ENCODE data around the gene LAMA2.

The LAMA2 gene

DNA sequence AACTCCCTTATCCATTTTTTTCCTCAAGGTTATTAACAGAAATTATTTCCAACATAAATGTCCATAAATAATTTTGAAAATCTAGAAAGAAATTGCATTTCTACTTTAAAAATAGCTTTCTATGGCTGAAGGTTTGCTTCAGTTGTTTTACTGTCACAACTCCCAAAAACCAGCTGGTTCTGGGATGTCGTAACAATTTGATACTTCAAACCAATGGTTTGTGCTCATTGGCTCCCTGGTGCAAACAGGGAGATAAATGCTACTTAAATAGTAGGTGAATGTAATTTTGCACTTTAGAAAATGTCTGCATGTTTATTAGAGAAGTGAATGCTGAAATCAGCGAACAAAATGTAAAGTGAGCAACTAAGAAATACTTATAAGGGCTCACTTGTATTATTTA is 31.1 kb downstream of the LAMA2 start:
- no peak for DNase-seq (ENCODE audit: low read depth in 2 of 2)

DNA sequence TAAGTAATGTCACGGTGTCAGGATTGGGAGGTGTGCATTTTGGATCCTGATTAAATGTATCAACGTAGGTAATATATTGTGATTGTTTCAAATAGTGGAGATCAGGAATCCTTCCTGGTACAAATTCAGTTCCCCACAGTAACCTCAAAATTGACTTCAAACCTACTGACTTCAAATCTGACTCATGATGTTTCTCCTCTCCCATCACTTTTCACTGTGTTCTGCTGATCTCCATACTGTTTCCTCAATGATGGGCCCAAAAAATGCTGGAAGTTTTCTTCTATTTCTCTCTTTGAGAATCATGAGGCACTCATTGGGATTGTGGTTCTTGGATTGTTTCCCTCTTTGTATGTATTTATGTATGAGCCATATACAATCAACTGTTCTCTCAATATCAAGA is 35.9 kb downstream of the LAMA2 start:
- no peak for DNase-seq (ENCODE audit: low read depth in 2 of 2)

DNA sequence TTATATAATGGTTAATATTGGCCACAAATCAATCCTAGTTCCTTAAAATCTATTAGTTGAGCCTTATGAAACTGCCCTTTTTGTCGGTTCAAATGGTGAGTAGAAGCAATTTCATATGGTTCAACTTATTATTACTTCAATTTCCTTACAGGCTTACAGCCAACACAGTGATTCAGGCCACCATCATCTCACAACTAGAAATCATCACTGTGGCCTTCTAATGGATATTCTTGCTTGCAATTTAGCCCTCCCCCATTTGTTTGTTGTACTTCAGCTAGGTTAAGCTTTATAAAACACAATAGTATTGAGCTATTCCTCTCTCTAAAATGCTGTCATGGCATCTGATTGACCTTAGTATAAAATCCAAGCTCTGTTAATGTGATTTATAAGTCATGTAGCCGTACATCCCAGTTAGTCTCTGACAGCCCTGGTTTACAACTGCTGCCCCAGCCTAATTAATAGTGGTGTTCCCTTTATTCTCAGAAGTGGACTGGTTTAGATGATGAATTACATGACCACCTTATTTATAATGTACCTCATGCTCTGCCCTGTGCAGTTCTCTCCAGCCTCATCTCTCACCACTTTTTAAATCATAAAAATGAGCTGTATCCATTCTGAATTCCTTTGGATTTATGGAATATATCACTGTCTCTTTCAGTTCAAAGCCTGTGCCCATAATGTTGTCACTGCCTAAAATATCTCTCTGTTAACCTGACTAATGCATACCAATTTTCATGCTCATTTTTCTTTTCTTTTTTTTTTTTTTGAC is 36.7 kb downstream of the LAMA2 start:
- no peak for DNase-seq (ENCODE audit: low read depth in 2 of 2)

DNA sequence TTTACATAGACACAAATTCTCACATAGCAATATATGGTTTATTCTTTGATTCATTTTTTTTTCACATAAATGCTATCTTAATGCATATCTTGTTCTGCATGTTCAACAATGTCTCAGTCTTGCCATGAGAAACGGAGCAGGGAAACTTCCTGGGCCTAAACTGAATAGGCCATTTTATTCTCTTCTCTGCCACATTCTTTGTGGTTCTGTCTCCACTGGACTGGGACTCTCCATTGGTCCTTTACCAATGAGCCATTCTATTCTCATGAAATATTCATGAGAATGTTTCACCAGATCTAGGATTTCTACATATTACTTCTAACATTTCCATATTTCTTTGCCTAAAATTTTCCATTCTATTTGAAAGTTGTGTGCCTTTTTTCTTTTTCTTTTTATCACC is 42.8 kb downstream of the LAMA2 start:
- DNase-seq (ENCODE audit: low read depth in 2 of 2): no peak

DNA sequence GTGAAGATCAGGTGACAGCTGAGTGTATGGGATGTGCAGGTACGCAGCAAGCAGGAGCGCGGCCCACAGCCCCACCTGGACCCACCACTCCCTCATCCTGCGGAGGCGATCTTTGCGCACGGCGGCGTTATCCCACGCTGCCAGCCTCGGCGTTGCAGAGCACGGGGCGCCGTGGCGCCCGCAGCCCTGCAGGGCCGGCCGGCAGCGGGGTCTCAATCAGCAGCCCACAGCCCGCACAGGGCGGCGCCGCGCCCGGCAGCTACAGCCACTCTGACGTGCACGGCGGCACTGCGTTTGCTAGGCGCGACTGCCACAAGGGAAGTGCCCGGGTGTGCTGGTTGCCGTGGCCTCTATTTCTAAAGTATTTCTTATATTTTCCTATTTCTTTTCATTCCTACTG is 46.9 kb downstream of the LAMA2 start:
- no peak for DNase-seq (ENCODE audit: low read depth in 2 of 2)

DNA sequence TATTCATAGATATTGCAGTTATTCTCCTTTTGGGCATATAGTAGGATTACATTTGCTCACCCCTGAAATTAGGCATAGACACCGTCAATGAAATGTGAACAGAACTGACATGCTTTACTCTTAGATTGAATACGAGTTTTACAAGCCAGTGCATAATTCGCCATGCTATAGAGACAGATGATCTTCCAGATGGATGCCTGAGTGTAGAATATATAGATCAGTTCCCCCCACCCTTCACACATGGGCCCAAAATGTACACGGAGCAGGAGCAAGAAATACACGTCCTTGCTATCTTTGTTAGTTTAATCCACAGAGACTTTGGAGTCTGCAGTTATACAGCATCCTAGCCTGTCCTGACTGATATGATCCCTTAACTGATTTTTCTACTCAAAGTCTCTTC is 47.4 kb downstream of the LAMA2 start:
- DNase-seq (ENCODE audit: low read depth in 2 of 2): no peak

DNA sequence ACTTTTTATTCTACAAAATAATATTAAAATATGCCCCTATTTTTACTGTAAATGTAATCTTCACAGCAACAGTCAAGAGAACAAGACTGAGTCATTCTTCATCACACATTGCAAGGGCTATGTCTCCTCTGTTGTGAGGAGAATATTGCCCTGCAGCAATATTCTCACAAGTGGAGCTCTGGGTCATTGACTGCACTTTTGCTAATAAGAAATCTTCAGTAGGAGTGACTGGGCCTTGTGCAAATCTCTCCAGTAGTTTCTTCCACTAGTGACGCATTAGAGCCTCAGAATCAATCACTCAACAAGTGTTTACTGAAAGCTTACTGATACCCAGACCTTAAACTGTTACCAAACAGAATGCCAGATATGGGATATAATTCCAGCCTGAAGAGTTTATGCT is 49.1 kb downstream of the LAMA2 start:
- DNase-seq (ENCODE audit: low read depth in 2 of 2): no peak

DNA sequence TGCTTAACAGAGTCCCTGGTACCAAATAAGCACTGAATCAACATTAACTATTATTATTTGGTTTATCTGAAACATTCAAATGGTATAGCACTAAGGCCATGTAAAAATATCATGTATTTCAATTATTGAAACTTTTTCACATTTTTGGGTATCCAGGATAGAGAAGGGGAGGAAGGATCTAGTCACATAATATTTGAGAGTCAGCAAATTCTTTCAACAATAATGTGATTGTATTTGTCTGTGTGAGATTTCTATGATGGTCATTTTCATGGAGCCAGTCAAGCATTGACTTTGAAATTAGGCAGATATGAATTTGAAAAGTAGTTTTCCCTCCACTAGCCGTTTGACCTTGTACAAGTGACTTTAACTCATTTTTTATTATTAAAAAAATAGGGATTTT is 67.9 kb downstream of the LAMA2 start:
- DNase-seq (ENCODE audit: low read depth in 2 of 2): no peak

DNA sequence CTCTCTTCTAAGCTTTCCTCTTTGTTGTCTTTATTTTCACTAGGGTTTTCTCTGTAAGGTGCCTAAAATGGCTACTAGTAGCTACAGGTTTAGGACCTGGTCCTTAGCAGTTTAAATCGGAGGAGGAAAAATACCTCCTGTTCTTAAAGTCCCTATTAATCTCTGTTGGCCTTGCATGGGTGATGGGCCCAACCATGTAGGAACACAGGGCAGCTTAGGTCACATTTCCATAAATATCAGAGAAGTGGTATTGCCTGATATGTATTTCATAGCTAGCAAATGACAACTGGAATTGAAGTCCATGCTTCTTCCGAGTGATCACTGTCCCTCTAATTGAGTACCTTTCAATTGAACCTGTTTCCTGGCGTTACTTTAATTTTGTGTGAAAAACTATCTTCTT is 70.0 kb downstream of the LAMA2 start:
- DNase-seq (ENCODE audit: low read depth in 2 of 2): no peak

DNA sequence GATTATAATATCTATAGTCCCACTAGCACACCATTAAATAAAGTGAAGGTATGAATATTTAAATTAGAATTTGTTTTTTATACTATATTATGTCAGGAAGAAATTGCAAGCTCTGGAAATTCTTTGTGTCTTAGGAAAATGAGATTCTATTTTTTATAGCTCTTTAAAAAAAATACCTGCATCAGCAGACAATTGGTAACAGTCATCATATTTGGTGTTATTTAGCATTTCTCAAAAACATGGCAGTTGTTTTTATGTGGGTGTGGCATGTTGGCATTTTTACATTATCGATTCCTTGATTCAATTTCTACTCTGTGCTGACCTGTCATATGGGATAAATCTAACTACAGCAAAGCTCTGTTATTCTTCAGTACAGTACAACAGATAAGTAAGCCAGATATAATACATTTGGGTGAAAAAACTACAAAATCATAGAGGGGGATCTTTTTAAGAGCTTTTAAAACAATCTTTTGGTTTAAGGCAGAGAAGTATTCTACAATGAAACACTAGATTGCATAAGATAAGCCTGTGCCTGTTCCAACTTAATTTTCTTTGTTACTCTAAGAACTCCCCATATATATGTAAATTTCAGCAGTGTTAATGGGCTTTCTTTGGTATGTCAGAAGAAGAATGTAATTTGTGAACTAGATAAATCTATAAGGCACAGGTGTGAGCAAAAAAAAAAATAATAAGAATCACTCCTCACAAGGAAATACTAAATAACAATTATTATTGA is 71.5 kb downstream of the LAMA2 start:
- no peak for DNase-seq (ENCODE audit: low read depth in 2 of 2)

DNA sequence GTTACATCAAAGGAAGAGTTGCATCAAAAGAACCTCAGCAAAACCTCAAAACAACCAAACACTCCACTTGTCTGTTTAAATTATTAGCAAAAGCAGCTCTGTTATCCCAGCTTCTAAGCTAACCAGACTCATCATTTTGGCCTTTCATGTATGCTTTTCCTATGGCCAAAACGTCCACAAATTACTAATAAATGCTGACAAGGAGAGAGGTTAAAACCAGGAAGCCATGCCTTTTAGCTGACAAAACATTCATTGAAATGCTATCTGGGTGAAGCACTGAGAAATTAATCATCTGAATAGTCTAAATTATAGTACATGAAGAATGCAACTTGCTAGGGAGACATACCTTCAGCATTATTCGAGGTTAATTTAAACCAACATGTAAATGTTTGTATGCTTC is 80.6 kb downstream of the LAMA2 start:
- DNase-seq (ENCODE audit: low read depth in 2 of 2): no peak

DNA sequence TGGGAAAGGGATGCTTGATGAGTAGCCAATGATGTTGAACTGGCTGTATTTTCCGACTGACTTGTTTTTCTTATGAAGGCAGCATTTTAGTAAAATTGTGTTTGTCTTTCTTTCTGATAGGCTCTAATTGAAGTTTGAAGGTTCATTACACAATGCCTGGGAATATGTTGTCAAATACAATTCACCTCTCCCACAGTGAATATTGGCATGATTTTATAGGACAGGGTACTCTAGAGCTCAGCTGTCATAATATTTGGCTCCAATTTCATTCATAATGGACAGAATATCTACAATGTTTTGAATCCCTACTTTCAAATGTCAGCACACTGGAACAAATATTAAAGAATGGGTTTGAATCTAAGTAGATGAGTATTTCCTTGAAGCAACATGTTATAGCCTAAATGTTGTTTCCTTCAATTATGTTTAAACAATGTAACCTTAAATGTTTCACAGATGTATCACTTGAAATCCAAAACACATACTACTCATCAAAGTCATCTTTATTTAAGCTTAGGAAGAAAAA is 81.4 kb downstream of the LAMA2 start:
- no peak for DNase-seq (ENCODE audit: low read depth in 2 of 2)

DNA sequence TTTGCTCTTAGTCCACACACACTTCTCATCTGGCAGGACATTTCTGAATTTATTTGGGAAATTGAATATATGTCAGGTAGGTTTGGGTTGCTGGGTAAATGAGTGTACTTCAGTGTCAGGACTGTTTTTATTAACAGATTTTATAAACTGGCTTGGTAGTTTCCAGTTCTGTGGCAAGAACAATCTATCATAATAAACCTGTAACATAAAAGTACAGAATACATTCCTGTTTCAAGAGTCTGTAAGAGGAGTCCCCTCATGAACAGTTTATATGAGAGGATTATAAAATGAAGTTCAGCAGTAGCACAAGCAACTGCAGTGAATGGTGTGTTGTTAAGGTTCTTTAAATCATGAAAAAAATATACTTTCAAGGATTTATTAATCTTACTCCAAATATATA is 81.8 kb downstream of the LAMA2 start:
- DNase-seq (ENCODE audit: low read depth in 2 of 2): no peak

DNA sequence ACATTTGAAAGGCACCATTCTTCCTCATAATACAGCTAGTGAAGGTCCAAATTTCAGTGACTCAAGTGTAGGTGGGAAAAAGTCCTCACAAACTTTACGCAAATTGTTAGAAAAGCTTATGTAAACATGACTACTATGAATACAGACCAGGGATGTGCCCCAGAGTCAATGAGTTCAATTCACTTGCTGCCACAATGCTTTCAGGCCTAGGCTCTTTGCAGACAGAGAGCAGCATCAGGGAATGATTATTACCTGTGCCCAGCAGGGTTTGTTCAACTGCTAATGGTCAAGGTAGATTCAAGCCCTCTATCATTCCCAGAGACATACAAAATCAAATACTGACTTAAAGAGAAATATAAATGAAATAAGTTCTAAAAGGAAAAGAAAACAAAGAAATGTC is 84.0 kb downstream of the LAMA2 start:
- no peak for DNase-seq (ENCODE audit: low read depth in 2 of 2)

DNA sequence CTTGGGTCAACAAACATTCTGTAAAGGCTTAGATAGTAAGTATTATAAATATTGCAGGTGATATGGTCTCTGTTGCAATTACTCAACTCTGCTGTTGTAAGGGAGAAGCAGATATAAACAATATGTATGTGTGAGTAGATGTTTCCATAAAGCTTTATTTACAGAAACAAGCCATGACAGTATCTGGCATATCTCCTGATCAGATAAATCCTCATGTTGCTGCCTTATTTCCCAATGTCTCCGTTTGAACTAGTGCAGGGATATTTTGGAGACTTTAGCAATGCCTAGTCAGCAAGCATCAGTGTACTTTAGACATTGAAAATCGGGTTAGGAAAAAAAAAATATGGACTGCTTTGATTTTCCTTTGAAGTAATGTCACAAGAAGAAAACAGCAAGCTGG is 96.1 kb downstream of the LAMA2 start:
- DNase-seq (ENCODE audit: low read depth in 2 of 2): no peak

DNA sequence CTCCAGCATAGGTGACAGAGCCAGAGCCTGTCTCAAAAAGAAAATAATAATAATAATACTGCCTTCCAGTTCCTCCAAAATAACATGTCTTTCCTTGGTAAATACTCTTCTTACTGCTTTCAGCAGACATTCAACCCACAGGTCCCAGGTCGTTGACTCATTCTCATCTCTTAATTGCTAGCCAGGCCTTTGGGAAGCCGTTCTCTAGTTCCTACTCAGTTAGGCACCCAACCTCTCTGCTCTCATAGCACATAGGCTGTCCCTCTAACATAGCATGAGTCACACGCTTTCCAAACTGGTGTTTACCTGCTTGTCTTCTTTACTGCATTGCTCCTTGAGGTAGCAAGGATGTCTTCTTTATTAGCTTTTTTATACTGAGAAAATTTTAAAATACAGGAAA is 98.8 kb downstream of the LAMA2 start:
- no peak for DNase-seq (ENCODE audit: low read depth in 2 of 2)

DNA sequence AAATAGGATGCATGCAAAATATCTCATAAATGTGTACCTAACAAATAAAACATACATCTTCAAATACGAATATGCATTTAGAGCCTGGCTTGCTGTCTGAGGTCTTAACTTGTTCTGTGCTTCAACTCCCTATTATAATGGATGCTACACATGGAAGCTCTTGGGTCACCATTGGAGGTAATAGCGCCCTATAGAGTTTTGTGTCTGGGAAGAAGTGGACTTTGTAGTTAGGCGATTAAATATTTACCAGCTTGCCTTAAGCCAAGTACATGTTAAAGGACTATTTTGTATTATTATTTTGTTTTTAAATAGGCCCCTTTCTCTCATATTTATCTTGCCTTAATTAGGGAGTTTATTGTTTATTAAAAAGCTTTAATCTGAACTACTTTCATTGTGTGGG is 107.4 kb downstream of the LAMA2 start:
- no peak for DNase-seq (ENCODE audit: low read depth in 2 of 2)

DNA sequence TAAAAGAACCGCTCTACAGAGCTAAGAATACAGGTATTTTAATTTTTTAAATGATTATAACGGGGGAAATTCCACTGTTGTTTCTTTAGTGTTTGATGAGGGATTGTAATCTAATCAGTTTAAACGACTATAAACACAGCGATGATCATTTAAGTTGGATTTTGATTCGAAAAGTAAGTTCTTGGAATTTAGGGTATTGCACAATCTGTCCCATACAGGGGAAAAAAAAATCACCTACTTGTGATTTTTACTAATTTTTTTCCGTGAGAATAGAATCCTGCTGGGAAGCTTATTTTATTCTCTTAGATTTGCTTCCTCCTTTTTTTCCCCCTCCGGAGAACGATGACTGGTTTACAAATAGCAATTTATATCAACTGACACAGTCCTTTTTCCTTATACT is 108.0 kb downstream of the LAMA2 start:
- no peak for DNase-seq (ENCODE audit: low read depth in 2 of 2)

DNA sequence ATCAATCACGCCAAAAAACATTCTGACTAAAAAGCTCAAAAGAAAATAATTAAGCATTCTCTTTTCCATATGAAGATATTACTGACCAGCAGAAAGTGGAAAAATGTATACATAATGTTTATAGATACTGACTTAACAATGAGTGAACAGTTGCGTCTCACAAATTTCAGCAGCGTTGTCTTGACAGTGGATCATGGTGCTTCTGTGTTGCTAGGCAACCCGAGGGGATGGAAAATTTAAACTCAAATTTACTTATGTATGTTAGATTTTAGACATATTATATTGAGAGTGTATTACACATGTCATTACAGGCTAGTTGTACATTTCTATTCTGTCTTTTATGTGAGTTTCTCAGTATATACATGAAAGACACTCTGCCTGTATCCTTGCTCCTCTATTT is 110.2 kb downstream of the LAMA2 start:
- DNase-seq (ENCODE audit: low read depth in 2 of 2): no peak

DNA sequence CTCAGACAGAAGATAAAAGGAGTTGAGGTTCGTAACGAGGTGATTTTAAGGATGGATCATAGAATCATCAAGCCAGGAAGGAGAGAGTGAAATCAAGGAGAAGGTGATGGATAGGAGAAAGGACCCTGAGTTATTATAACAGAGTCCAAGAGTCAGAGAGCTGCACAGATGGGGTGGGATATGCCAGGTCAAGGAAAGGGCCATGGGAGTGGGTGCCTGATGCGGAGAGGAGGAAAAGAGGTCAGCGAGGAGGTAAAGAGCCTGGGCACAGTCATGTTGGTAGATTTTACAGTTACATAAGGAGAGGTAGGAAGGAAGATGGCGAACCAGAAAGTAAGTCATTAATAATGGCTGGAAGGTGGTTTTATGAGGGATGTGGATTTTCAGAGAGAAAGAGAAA is 114.9 kb downstream of the LAMA2 start:
- no peak for DNase-seq (ENCODE audit: low read depth in 2 of 2)

DNA sequence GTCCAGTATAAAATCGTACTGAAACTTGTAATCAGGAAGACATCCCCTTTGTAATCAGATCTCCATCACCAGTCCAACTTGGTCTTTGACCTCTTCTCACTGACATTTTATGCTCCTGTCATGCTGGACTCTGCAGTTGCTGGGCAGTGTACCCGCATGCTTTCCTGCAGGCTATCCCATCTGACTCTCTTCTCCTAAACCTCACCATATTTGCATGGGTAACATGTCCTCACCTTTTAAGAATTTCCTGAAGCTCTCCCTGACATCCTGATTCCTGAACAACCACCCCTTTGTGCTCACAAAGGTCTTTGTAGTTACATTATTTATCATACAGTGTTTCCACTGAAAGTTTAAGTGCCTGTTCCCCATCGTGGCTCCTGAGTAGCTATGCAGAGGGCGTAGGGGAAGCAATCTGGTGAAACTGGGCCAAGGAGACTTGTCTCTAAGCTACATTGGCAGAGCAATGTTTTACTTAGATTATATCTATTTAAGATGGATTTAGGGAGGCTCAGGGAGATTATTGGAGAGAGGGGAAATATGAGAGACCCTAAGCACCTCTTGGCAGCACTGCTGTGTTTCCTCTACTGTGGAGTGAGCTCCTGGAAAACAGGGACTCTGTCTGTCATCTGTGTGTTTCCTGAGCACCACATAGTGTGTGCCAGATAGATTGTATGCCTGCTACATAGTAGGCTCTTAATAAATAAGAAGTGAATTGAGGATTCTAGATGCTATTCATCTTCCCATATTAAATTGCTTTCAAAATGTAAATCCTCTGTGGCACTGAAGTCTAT is 124.0 kb downstream of the LAMA2 start:
- DNase-seq (ENCODE audit: low read depth in 2 of 2): no peak

DNA sequence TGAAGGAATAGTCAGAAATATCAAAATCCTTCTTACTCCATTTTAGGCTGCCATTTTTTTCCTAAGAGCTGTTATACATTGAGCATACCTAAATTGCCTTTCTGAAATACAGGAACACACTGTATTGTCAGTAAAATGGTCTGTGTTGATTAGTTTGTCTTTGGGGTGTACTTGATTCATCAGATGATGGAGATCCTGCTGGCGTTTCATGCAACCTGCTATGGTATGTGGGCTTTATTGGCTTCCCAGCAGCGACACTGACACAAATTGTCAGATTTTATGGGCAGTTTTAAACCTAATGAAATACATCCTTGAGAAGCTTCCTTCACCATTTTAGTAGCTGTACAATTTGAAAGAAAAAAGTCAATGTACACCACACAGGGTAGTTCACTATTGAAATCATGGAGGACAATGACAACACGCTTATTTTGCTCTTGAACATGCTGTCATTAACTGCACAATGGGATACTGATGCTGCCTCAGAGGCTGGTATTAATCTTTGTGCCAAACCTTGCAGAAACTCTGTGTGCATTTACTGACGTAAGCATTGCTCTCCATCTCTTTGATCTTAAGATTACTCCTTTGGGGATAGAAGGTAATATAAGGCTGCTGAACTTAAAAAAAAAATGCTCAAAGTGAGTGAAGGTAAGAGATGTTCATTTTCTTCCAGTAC is 124.9 kb downstream of the LAMA2 start:
- DNase-seq (ENCODE audit: low read depth in 2 of 2): no peak

All from stimulated activated CD4-positive, alpha-beta T cell treated with anti-CD3 and anti-CD28 coated beads, Interleukin-12 subunit alpha, Interleukin-12 subunit beta, amount 100 ng/mL, for 24 hours (primary cell).